ENCODE data around the gene CHMP1B. TPM values are rescaled to one million over a fixed set of nuclear protein-coding genes. Genes with fewer than 3 reads are reported as not detected.

CHMP1B gene
- total RNA-seq, 1 experiment from 2014 or later: 22.6 TPM

GRCh38 chr18:11821643-11822237, 29.5 kb upstream of the CHMP1B start:
- Histone ChIP-seq H3K4me3 (ENCODE audit: insufficient read depth, low read depth, low read length) (no peak overlapping the region), H3K27me3 (ENCODE audit: control insufficient read depth, insufficient read depth, low read length) (no peaks in the 10 kb centered on the region), H3K36me3 (replicated peaks; ENCODE audit: control insufficient read depth, insufficient read depth, low read length) (no peaks in the 10 kb centered on the region)
- DNase-seq: peak; percentile 63

DNA sequence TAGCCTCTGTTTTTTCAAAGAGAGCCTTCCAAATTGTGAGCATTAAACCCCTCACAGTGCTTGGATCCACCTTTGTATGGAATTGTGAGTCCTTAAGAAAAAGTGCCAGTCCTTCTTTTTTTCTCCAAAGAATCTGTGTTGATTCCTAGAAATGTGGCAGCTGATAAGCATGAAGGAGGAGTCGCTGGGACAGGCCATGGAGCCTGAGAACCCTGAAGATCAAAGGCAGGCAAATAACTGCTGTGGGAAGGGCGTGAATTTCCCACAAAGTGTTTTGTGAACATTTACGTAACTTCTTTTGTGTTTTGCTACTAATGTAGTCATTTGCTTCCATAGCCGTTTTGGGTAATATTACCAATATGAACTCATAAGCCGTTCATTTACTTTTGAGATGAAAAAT, 27.7 kb upstream of the CHMP1B start:
- H3K4me3 ChIP-seq (ENCODE audit: insufficient read depth, low read depth, low read length): no peak overlapping the region
- H3K27me3 ChIP-seq (ENCODE audit: control insufficient read depth, insufficient read depth, low read length): no peaks in the 10 kb centered on the region
- peak; percentile 50 for DNase-seq
- no peaks in the 10 kb centered on the region for H3K36me3 ChIP-seq (replicated peaks; ENCODE audit: control insufficient read depth, insufficient read depth, low read length)

DNA sequence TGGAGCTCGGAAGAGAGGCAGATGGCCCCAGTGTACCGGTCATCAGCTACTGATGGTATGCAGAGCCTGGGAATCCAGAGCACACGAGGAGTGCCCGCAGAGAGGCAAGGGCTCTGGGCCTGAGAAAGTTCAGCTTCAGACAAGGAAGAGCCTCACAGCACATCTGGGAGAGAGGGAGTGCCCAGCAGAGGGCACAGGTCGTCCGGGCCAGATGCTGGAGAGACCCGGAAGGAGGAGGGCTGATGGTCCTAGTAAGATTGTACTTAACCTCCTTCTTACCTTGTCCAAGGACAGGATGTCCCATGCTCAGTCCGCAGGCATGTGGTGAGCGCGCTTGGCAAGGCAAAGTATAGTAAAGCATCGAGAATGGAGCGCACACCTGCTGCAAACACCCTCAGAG, 24.4 kb upstream of the CHMP1B start:
- H3K36me3 ChIP-seq (replicated peaks; ENCODE audit: control insufficient read depth, insufficient read depth, low read length): no peaks in the 10 kb centered on the region
- DNase-seq: peak; percentile 70
- no peak overlapping the region for H3K4me3 ChIP-seq (ENCODE audit: insufficient read depth, low read depth, low read length)
- H3K27me3 ChIP-seq (ENCODE audit: control insufficient read depth, insufficient read depth, low read length): no peaks in the 10 kb centered on the region

GRCh38 chr18:11828786-11829432, 22.3 kb upstream of the CHMP1B start:
- no peak for DNase-seq
- H3K4me3 ChIP-seq (ENCODE audit: insufficient read depth, low read depth, low read length): no peak overlapping the region
- no peaks in the 10 kb centered on the region for H3K27me3 ChIP-seq (ENCODE audit: control insufficient read depth, insufficient read depth, low read length)

GRCh38 chr18:11830585-11830984, 20.6 kb upstream of the CHMP1B start:
- Histone ChIP-seq H3K4me3 (ENCODE audit: insufficient read depth, low read depth, low read length) (no peak overlapping the region), H3K36me3 (replicated peaks; ENCODE audit: control insufficient read depth, insufficient read depth, low read length) (no peaks in the 10 kb centered on the region), H3K27me3 (ENCODE audit: control insufficient read depth, insufficient read depth, low read length) (no peaks in the 10 kb centered on the region)
- DNase-seq: no peak

More at GRCh38 chr18:11828786-11829432, 22.3 kb upstream of the CHMP1B start:
- H3K36me3 ChIP-seq (replicated peaks; ENCODE audit: control insufficient read depth, insufficient read depth, low read length): no peaks in the 10 kb centered on the region

- H3K36me3 ChIP-seq (replicated peaks; ENCODE audit: control insufficient read depth, insufficient read depth, low read length): no peaks in the 10 kb centered on the region
- no peak overlapping the region for H3K4me3 ChIP-seq (ENCODE audit: insufficient read depth, low read depth, low read length)
- no peak for DNase-seq
- H3K27me3 ChIP-seq (ENCODE audit: control insufficient read depth, insufficient read depth, low read length): no peaks in the 10 kb centered on the region
These were observed 19.3 kb upstream of the CHMP1B start for GRCh38 chr18:11831921-11832320.

GRCh38 chr18:11834772-11835171, 16.4 kb upstream of the CHMP1B start:
- Histone ChIP-seq H3K36me3 (replicated peaks; ENCODE audit: control insufficient read depth, insufficient read depth, low read length) (no peaks in the 10 kb centered on the region), H3K27me3 (ENCODE audit: control insufficient read depth, insufficient read depth, low read length) (no peaks in the 10 kb centered on the region), H3K4me3 (ENCODE audit: insufficient read depth, low read depth, low read length) (no peak overlapping the region)
- DNase-seq: no peak

- Histone ChIP-seq H3K27me3 (ENCODE audit: control insufficient read depth, insufficient read depth, low read length) (no peaks in the 10 kb centered on the region), H3K36me3 (replicated peaks; ENCODE audit: control insufficient read depth, insufficient read depth, low read length) (no peaks in the 10 kb centered on the region), H3K4me3 (ENCODE audit: insufficient read depth, low read depth, low read length) (no peak overlapping the region)
- no peak for DNase-seq
These were observed 11.7 kb upstream of the CHMP1B start for GRCh38 chr18:11839556-11839955.

- Histone ChIP-seq H3K27me3 (ENCODE audit: control insufficient read depth, insufficient read depth, low read length) (no peaks in the 10 kb centered on the region), H3K36me3 (replicated peaks; ENCODE audit: control insufficient read depth, insufficient read depth, low read length) (no peaks in the 10 kb centered on the region), H3K4me3 (ENCODE audit: insufficient read depth, low read depth, low read length) (no peak overlapping the region)
- no peak for DNase-seq
These were observed 10.7 kb upstream of the CHMP1B start for GRCh38 chr18:11840493-11840892.

- no peaks in the 10 kb centered on the region for H3K27me3 ChIP-seq (ENCODE audit: control insufficient read depth, insufficient read depth, low read length)
- H3K4me3 ChIP-seq (ENCODE audit: insufficient read depth, low read depth, low read length): no peak overlapping the region
- no peak for DNase-seq
- no peaks in the 10 kb centered on the region for H3K36me3 ChIP-seq (replicated peaks; ENCODE audit: control insufficient read depth, insufficient read depth, low read length)
These were observed 8.7 kb upstream of the CHMP1B start for GRCh38 chr18:11842562-11842961.

DNA sequence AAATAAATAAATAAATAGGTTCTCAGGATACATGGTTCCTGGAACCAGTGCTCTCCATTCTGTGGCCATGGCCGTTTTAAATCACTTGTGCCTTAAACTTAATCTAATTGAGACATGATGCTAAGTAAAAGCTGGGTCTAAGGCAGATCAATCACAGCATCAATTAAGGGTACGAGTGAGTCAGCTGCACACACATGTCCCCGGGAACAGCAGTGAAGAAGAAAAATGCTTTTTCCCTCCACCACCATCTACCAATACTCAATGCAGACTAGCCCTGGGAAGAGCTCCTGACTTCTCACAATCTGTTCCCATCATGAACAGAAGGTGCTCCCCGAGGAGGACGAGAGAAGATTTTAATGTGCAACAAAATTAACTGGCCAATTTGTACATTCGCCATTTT, 6.8 kb upstream of the CHMP1B start:
- DNase-seq: no peak
- H3K4me3 ChIP-seq (ENCODE audit: insufficient read depth, low read depth, low read length): no peak overlapping the region
- no peaks in the 10 kb centered on the region for H3K27me3 ChIP-seq (ENCODE audit: control insufficient read depth, insufficient read depth, low read length)

GRCh38 chr18:11845654-11846053, 5.6 kb upstream of the CHMP1B start:
- no peak for DNase-seq
- Histone ChIP-seq H3K4me3 (ENCODE audit: insufficient read depth, low read depth, low read length) (no peak overlapping the region), H3K27me3 (ENCODE audit: control insufficient read depth, insufficient read depth, low read length) (no peaks in the 10 kb centered on the region), H3K36me3 (replicated peaks; ENCODE audit: control insufficient read depth, insufficient read depth, low read length) (no peaks in the 10 kb centered on the region)

More for the DNA sequence above, 6.8 kb upstream of the CHMP1B start:
- no peaks in the 10 kb centered on the region for H3K36me3 ChIP-seq (replicated peaks; ENCODE audit: control insufficient read depth, insufficient read depth, low read length)

DNA sequence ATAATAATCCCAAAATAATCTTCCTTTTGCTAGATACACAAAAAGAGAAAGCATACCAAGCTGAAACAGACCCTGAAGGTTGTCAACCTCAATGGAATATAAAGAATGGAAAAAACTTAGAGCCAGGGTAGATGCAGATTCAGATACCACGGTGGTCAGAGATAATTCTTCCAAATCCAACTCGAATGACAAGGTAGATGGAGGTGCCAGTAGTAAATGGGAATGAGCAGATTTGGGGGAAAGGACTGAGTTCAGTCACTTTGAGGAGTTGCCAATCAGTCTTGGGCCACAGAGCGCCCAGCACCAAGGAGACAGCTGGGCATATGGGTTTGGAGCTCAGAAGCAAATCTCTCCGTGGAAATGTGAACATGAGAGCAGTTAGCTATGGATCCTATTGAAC, 3.4 kb upstream of the CHMP1B start:
- no peaks in the 10 kb centered on the region for H3K27me3 ChIP-seq (ENCODE audit: control insufficient read depth, insufficient read depth, low read length)
- no peak for DNase-seq
- H3K36me3 ChIP-seq (replicated peaks; ENCODE audit: control insufficient read depth, insufficient read depth, low read length): no peaks in the 10 kb centered on the region
- no peak overlapping the region for H3K4me3 ChIP-seq (ENCODE audit: insufficient read depth, low read depth, low read length)

GRCh38 chr18:11849279-11849678, 1.9 kb upstream of the CHMP1B start:
- Histone ChIP-seq H3K4me3 (ENCODE audit: insufficient read depth, low read depth, low read length) (no peak overlapping the region), H3K36me3 (replicated peaks; ENCODE audit: control insufficient read depth, insufficient read depth, low read length) (no peaks in the 10 kb centered on the region), H3K27me3 (ENCODE audit: control insufficient read depth, insufficient read depth, low read length) (no peaks in the 10 kb centered on the region)
- no peak for DNase-seq

- Histone ChIP-seq H3K36me3 (replicated peaks; ENCODE audit: control insufficient read depth, insufficient read depth, low read length) (no peaks in the 10 kb centered on the region), H3K4me3 (ENCODE audit: insufficient read depth, low read depth, low read length) (no peak overlapping the region), H3K27me3 (ENCODE audit: control insufficient read depth, insufficient read depth, low read length) (no peaks in the 10 kb centered on the region)
- DNase-seq: no peak
These were observed 1.2 kb upstream of the CHMP1B start for GRCh38 chr18:11849841-11850634.

All from H7 (cell line).